ENCODE results near the gene MCL1. TPM values are rescaled to one million over a fixed set of nuclear protein-coding genes. Genes with fewer than 3 reads are reported as not detected.
"Not testable (repeated sequence)": the region's sequence is repeated elsewhere in the genome, so short reads cannot be mapped to it uniquely, and the experiment has no call there.

The MCL1 gene
- total RNA-seq, 1 experiment from 2014 or later = 148 TPM

GRCh38 chr1:150577557-150578271, 1.7 kb downstream of the MCL1 start:
- H3K36me3 ChIP-seq = peaks cover 66% of the 10 kb centered on the region
- no peaks in the 10 kb centered on the region for H3K27me3 ChIP-seq
- DNase-seq = no peak
- peak overlapping the region; percentile 92 for H3K4me3 ChIP-seq
- no peaks in the 10 kb centered on the region for H3K9me3 ChIP-seq

DNA sequence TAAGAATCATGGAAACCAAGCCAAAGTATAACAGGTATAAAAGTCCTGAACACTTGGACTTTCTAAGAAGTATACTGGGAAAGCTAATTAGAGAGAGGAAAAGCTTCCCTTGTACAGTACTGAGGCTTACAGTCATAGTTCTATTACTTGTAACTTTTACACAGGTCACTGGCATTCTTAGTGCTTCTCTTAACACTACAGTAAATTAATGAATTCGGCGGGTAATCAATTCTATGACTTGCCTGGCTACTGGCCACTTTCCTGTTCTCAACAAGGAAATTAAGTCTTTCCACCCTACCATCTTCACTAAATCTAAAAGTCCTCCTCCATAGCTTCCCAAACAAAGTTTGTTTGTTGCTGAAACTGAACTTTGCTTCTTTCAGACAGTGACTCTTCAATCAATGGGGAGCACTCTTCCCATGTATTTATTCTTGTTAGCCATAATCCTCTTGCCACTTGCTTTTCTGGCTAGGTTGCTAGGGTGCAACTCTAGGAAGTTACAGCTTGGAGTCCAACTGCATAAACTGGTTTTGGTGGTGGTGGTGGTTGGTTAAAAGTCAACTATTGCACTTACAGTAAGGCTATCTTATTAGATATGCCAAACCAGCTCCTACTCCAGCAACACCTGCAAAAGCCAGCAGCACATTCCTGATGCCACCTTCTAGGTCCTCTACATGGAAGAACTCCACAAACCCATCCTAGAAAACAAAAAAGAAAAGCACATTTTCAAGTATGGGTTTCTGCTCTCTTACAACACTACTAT, 2.4 kb downstream of the MCL1 start:
- no peaks in the 10 kb centered on the region for H3K9me3 ChIP-seq
- no peaks in the 10 kb centered on the region for H3K27me3 ChIP-seq
- DNase-seq = no peak
- H3K36me3 ChIP-seq = peaks cover 74% of the 10 kb centered on the region
- H3K4me3 ChIP-seq = peak overlapping the region; percentile 92

GRCh38 chr1:150576367-150576711, 3.1 kb downstream of the MCL1 start:
- Histone ChIP-seq H3K9me3 (no peaks in the 10 kb centered on the region), H3K27me3 (no peaks in the 10 kb centered on the region), H3K36me3 (peaks cover 79% of the 10 kb centered on the region), H3K4me3 (peak overlapping the region; percentile 92)
- DNase-seq = no peak

GRCh38 chr1:150575518-150576366, 3.7 kb downstream of the MCL1 start:
- DNase-seq = no peak
- peak overlapping the region; percentile 92 for H3K4me3 ChIP-seq
- H3K36me3 ChIP-seq = peaks cover 85% of the 10 kb centered on the region
- no peaks in the 10 kb centered on the region for H3K9me3 ChIP-seq
- no peaks in the 10 kb centered on the region for H3K27me3 ChIP-seq

GRCh38 chr1:150575072-150575489, 4.3 kb downstream of the MCL1 start:
- Histone ChIP-seq H3K9me3 (no peaks in the 10 kb centered on the region), H3K27me3 (no peaks in the 10 kb centered on the region), H3K4me3 (peak overlapping the region; percentile 92), H3K36me3 (peaks cover 87% of the 10 kb centered on the region)
- DNase-seq = no peak

GRCh38 chr1:150574260-150575071, 4.9 kb downstream of the MCL1 start:
- peak overlapping the region; percentile 92; the same call in 1 of the 2 replicates for H3K4me3 ChIP-seq
- no peak for DNase-seq
- H3K27me3 ChIP-seq = no peaks in the 10 kb centered on the region
- H3K9me3 ChIP-seq = no peaks in the 10 kb centered on the region
- peaks cover 87% of the 10 kb centered on the region for H3K36me3 ChIP-seq

GRCh38 chr1:150573648-150574071, 5.8 kb downstream of the MCL1 start:
- not testable (repeated sequence) for H3K4me3 ChIP-seq, H3K27me3 ChIP-seq, H3K9me3 ChIP-seq, DNase-seq
- peaks cover 80% of the 10 kb centered on the region for H3K36me3 ChIP-seq

GRCh38 chr1:150572918-150573647, 6.3 kb downstream of the MCL1 start:
- no peak for DNase-seq
- peaks cover 74% of the 10 kb centered on the region for H3K36me3 ChIP-seq
- H3K4me3 ChIP-seq = no peak overlapping the region

GRCh38 chr1:150568594-150568966, 10.8 kb downstream of the MCL1 start:
- H3K9me3 ChIP-seq = no peaks in the 10 kb centered on the region
- peaks cover 33% of the 10 kb centered on the region for H3K36me3 ChIP-seq
- H3K27me3 ChIP-seq = no peaks in the 10 kb centered on the region
- H3K4me3 ChIP-seq = no peak overlapping the region
- no peak for DNase-seq

More at GRCh38 chr1:150572918-150573647, 6.3 kb downstream of the MCL1 start:
- Histone ChIP-seq H3K9me3 (no peaks in the 10 kb centered on the region), H3K27me3 (no peaks in the 10 kb centered on the region)

GRCh38 chr1:150567717-150568593, 11.5 kb downstream of the MCL1 start:
- Histone ChIP-seq H3K9me3 (no peaks in the 10 kb centered on the region), H3K27me3 (no peaks in the 10 kb centered on the region), H3K4me3 (no peak overlapping the region), H3K36me3 (peaks cover 27% of the 10 kb centered on the region)
- DNase-seq = peak; percentile 92

DNA sequence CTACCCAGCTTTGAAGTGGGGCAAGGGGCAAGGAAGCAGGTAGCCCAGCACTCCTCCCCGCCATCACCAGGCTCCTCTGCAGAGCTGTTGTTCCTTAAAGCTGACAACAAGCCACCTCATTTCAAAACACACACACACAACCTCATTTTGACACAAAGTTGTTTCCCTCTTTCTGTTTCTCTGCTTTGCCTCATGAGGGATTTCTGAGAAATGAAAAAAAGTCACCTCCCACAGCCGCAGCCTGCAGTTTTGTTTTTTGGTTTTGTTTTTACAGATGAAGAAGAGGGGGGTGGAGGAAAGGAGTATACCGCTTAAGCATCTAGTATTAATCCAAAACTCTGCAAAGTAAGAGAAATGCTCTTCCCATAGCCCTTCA, 12.1 kb downstream of the MCL1 start:
- Histone ChIP-seq H3K9me3 (no peaks in the 10 kb centered on the region), H3K36me3 (peaks cover 21% of the 10 kb centered on the region), H3K27me3 (no peaks in the 10 kb centered on the region), H3K4me3 (no peak overlapping the region)
- DNase-seq = no peak

GRCh38 chr1:150566589-150567340, 12.6 kb downstream of the MCL1 start:
- DNase-seq = no peak
- Histone ChIP-seq H3K9me3 (no peaks in the 10 kb centered on the region), H3K27me3 (no peaks in the 10 kb centered on the region), H3K4me3 (no peak overlapping the region), H3K36me3 (peaks cover 15% of the 10 kb centered on the region)

DNA sequence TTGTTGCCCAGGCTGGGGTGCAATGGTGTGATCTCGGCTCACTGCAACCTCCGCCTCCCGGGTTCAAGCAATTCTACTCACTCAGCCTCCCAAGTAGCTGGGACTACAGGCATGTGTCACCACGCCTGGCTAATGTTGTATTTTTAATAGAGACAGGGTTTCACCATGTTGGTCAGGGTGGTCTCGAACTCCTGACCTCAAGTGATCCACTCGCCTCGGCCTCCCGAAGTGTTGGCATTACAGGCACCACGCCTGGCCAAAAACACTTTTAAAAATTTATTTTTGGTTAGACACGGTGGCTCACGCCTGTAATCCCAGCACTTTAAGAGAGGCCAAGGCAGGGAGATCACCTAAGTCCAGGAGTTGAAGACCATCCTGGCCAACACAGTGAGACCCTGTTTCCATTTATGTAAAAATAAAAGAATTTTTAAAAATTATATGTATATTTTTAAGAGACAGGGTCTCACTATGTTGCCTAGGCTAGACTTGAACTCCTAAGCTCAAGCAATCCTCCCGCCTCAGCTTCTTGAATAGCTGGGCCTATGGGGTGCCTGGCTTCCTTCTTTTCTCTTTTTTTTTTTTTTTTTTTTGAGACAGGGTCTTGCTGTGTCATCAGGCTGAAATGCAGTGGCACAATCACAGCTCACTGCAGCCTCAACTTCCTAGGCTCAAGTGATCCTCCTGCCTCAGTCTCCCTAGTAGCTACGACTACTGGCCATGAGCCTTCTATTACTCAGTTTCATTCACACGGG, 14.0 kb downstream of the MCL1 start:
- not testable (repeated sequence) for DNase-seq, H3K4me3 ChIP-seq, H3K36me3 ChIP-seq

More for the DNA sequence above, 14.0 kb downstream of the MCL1 start:
- H3K9me3 ChIP-seq, H3K27me3 ChIP-seq: not testable (repeated sequence)

Data from MG63 (cell line).